Activated effector memory CD4-positive, alpha-beta T cell treated with Interleukin-2 at 50 U/mL for 16 hours (primary cell): ENCODE measurements around the gene STRADA.
A peak's percentile ranks its signal among the peaks of the same experiment; 100 is the strongest.
"Not testable (repeated sequence)": the region's sequence is repeated elsewhere in the genome, so short reads cannot be mapped to it uniquely, and the experiment has no call there.

Experiments
- DNase-seq: peaks from one replicate; pipeline ENCODE4 v3.0.0-alpha.2; 2020

Gene STRADA

DNA sequence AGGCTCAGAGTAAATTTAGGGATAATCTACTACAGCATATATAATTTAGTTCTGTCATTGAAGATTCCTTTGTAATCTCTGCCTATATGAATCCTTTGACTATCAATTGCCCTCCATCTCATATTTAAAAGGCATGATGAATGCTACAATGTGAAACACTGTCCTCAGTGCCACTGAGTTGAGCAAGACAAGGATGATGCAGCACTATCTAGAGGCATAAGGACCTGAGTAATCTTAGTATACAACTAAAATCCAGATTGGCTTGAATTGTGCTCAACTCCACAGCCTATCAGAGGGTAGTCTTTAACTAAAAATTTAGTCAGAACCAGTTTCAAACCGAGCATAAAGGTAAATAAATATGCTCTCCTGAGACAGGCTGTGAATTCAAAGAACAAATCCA lies 11.6 kb upstream of the STRADA start:
- no peak for DNase-seq

DNA sequence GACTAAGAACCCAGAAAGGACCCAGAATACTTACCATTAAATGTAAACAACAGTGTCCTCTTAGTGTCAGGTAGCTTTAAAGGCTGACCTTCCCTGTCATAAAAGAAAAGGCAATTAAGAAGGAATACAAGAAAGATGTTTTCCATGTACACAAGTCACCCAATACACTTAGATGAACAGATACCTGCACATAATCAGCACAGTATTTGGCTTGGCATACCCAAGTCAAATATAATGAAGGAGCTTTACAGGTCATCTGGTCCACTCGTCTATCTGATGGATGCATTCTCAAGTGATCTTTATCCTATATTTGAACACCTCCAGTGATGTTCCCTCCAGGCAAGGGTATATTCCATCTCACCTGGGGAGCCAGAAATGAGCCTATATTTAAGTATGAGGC lies 11.1 kb upstream of the STRADA start:
- DNase-seq, result no peak

DNA sequence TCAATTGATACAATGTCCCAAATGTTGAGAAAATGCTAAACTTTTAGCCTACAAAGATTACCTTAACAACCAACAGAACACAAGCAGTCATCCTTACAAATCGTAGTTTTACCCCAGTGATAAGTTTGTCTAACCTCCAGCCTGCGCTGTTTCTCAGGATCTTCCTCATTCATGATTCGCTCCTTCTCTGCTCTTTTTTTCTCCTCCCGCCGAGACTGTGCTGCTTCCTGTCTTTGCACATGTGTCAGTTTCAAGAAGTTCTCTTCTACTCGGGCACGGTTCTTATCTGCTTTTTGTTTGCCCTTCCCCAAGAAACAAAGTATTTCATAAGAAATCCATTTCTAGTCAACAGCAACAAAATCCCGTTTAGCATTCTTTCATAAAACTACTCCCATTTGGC lies 10.2 kb upstream of the STRADA start:
- DNase-seq, result no peak

DNA sequence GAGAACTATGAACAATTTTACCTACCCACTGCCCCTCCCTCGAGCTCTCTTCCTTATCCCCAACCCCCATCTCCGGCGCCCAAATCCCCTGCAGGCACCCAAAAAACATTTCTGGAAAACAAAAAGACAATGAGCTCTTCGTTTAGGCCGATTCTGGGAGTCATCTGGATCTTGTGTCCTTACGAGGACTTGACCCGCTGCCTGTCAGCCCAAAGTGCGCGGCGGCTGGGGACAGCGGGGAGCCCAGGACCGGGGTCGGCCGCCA lies 524 bp downstream of the STRADA start:
- DNase-seq, result no peak

DNA sequence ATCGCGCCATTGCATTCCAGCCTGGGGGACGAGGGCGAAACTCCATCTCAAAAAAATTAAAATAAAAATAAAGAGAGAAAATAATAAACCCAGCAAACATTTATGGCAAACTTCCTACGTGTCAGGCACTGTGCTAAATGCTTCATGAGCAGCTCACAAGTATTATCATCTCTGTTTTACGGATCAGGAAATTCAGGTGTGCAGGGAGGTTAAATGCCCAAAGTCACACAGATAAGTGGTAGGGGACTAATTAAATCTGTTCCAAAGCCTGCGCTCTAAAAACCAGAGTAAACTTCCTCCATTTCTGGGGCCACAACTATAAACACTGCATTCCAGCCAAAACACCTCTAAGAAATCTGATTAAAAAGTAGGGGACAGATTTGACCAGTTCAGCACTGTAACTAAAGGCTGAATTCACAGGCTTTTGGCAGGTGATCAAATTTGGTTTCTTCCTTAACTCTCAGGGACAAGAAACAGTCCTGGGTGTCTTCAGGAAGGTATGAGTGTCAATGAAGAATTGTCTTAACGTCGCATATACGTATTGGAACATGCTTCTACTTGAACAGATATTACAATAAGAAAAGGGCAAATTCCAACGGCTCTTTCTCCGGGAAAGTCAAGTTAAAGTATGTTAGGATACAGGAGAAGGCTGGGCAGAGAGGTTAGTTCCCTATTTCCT lies 996 bp downstream of the STRADA start:
- no peak for DNase-seq

DNA sequence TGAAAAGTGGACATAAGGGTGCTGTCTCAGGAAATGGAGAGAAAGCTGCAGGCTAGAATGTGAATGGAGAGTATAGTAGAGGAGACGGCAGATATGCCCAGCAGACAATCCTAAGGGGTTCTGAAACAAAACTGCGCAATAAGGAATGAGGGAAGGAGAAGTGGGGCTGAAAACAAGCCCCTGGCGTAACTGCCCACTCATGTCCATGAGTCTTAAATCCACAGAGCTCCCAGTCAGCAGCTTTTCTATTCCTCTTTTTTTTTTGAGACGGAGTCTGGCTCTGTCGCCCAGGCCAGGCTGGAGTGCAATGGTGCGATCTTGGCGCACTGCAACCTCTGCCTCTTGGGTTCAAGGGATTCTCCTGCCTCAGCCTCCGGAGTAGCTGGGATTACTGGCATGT lies 5.9 kb downstream of the STRADA start:
- no peak for DNase-seq

DNA sequence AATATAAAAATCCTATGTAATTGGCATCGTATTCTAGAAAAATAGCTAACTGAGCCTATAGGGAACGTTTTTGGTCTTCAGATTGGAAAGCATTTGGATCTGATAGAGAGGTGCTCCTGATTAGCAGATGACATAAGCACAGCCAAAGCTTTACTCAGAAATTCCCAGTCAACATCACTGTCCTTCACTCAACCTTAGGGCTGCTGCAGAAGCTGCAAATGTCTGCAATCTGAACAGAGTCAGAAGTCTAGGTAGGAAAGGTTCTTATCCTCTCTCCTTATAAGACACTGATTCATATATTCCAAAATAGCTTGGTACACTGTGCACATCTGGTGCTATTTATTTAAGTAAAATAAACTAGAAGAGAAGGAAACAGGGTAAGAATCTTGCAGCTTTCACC lies 19.2 kb downstream of the STRADA start:
- DNase-seq, result no peak

DNA sequence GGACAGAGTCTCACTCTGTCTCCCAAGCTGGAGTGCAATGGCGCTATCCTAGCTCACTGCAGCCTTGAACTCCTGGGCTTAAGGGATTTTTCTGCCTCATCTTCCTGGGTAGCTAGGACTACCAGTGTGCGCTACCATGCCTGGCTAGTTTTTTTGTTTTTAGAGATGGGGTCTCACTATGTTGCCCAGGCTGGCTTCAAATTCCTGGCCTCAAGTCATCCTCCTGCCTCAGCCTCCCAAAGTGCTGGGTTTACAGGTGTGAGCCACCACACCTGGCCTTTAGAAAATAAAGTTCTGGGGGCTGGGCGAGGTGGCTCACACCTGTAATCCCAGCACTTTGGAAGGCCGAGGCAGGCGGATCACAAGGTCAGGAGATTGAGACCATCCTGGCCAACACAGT lies 21.4 kb downstream of the STRADA start:
- not testable (repeated sequence) for DNase-seq

DNA sequence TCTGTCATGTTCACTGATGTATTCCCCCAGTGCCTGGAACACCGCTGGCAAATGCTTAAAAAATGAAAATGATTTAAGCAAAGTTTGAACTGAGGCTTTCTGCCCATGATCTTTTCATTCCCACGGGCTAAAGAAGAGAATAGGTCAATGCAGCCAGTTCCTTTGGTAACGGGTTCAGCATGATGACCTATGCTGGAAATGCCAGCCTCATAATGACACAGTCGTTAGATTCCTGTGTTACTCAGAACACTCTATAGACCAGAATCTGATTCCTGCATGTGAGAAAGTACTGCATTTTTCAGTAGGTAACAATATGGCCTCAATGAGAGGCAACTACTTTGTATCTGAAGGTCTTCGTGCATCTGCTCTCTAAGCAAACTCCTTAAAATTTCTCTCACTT lies 22.6 kb downstream of the STRADA start:
- DNase-seq, result no peak

DNA sequence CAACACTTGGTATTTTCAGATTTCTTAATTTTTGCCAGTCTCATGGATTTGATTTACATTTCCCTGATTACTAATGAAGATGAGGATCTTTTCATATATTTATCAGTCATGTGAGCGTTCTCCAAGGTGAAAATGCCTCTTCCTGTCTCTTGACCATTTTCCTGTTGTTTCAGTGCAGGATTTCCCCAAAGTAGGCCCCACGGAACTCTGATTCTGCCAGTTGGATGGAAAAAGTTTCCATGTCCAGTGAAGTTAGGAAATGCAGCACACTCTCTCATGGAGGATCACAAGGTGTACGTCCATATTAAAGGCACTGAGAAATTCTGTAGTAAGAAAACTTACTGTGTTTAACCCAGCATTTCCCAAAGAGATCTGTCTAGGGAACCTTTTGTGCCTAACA lies 25.2 kb downstream of the STRADA start:
- no peak for DNase-seq

DNA sequence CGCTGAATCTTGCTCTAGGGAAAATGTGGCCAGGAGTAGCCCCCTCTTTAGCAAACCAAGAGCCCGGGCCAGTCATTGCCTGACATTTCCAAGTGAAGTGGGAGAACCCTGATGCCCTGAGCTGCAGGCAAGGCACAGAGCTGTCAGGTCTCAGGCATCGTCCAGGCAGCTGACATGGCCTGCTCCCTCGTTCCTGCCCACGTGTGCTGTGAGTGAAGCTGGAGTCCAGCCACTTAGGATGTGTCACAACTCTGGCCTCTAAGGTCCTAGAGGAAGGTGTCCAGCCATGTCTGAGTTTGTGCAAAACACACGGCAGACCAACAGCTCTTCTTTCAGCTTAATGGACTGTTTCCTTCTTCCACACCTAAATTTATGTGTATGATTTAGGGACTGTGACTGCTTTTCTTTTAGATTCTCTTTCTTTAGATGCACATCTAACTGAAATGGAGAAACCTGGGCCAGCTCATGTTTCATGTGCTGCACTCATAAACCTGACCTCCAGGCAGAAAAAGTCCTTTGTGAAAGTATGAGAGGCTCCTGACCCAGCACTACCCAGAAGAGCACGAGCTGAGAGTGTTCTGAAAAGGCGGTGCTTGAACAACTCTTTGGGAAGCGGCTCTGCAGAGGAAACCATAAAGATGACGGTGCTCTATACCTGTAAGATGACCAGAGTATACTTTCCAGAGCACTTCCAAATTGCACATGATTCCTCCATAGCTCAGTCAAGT lies 26.9 kb downstream of the STRADA start:
- DNase-seq, result no peak

DNA sequence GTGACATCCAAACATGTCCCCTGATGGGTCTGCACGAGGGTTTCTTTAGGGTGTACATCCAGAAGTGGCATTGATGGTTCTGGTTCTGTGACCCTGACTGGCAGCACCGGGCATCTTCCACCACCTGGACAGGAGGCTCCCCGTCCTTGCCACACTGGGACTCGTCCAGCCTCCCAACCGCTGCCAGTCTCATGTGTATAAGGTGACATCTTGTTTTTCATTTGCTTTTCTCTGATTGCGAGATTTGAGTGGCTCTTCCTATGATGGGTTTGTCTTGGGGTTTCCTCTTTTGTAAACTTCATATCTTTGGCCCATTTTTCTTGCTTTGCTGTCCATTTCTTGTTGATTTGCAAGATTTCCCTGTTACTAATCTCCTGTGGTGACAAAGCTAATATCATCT lies 32.5 kb downstream of the STRADA start:
- no peak for DNase-seq

DNA sequence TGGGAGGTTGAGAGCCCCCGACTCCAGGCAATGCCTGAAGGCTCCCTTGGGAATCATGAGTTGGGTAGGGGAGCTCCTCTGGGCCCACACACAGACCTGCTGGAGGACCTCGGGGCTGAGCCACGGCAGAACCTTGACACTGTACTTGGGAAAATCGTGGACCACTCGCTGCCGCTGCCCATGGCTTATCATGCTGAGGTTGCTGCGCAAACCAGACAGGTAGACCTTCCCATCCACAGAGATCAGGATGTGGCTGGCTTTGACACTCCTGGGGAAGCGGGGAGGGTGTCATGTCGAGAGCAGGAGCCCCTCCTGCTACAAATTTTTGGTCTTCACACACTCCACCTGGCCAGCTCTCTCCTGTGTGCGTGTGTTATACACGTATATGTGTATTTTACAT lies 34.4 kb downstream of the STRADA start:
- no peak for DNase-seq

DNA sequence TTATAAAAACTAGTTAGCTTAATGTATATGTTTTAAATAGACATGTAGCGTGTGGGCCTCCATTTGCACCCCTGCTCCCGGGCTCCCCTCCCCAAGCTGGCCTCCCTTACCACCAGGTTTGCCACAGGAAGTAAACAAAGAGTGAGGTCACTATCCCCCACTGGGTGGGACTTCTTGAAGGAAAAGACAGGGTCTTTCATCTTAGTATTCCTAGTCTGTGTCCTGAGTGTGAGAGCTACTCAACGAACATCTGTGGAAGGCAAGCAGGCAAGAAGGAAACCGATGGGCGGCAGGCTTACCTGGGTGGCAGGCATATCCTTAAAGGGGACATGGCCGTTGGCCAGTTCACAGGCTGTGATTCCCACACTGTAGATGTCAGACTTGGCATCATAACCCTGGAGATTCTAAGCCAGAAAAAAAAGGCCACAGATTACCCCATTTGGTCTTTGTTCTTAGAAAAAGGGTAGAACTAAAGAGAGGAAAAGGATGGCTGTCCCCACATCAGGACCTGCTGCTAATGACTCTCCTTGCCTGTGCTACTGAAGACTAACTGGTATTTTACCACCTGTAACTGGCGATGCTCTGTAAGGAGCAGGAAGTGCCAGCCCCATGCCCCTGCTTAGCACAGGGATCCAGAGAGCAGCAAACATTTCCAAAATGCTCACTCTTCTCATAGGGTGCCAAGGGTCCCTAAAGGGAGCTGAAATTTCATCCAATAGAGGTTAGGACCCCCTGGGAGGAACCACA lies 35.1 kb downstream of the STRADA start:
- no peak for DNase-seq

DNA sequence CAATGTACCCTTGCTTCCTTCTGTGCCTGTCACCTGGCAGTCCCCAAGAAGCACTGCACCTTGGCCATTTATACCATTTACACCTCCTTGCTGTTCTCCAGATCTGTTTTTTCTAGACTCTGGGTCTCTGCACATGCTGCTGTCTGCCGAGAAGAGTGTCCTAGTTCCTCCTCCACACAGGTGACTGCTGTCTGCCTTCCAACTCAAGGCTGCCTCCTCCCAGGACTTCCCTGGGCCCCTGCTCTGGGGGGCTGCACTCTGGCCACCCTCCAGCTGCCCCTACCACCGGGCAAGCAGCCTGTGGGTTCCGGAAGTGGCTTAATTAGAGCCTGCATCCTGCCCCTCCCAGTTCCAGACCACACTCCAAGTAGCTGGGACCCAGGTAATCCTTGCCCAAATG lies 35.9 kb downstream of the STRADA start:
- DNase-seq, result no peak

DNA sequence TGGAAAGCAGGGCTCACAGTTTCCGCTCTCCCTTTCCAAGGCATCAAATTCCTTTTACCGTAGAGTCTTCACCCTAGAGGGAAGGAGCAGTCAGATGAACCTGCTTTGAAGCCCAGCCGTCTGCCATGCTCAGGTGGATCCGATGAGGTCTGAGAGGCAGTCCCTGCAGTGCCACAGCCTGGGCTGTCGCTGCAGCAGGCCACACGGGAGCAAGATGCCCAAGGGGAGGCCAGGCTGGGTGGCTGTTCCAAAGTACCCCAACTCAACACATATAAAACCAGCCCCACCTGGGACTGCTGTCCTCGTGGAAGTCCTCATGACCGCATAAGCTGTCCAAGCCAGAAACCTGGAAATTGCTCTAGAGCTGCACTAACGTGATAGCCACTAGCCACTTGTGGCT lies 36.8 kb downstream of the STRADA start:
- DNase-seq, result no peak

DNA sequence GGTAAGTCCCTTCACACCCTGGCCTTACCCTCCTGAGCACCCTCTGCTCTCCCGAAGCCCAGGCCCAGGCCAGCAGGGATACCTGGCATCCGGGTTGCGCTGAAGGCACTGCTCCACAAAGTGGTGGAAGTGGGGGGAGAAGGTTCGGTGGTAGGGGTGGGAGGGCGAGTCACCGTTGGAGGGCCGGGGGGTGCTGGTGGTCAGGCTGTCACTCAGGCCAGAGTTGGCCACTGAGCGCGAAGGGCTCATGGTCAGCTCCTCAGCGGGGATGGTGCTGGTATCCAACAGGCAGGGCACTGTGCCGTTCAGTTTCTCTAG lies 37.4 kb downstream of the STRADA start:
- no peak for DNase-seq

DNA sequence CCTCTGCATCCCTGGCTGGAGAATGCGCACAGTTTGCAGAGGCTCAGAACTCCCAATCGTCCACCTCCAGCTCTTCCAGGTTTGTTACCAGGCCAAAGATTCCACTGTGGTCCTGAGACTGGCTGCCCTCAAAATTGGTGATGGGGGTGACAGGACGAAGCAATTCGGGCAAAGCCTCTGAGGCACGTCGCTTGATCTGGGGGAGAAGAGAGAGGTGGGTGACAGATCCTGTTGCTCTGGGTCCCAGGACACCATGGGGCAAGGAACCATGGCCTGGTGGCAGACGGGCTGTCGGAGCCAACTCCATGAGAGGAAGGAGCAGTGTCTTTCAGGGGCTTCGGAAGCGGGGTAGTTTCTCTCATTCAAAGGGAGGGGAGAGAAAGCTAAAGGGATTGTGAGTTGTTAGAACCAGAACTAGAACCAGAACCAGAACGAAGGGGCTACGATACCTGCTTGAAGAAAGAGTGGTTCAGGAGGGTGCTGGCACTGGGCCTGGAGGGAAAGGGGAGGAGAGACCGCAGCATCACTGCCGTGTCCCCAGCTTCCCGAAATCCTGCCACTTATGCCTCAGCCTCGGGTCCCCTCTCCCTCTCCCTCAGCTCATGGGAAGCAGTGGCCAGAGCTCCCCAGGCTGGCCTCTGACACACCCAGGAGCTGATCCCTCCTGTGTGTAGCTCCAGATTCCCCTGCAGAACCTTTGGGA lies 37.9 kb downstream of the STRADA start:
- no peak for DNase-seq

DNA sequence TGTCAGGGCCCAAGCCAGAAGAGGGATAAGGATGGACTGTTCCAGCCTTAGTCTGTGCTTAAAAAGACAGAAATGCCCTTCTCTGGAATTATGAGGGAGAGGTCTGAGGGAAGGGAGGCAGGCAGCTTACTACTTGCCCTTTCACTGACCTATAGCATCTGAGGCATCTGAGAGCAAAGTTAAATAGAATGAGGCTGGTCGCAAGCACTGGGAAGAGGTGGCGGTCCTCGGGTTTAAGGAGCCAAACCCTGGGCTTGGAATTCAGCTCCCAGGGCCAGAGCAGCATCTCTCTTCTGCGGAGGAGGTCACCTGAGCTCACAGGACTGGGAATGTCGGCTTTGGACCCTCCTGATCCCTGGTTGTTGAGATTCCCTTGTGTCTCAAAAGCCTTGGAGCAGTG lies 38.6 kb downstream of the STRADA start:
- no peak for DNase-seq

DNA sequence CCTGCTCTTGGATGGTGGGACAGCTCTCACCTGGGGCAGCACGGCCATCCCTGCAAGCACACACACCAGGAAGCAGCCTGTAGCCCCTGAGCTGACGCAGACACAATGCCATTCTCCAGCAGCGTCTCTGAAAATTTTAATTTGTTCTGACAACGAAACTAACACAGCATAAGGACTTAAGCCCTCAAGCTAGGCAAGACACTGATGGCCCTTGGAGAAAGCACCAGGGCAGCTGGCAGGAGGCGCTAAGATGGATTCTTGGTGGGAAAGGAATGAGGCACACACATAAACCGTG lies 38.9 kb downstream of the STRADA start:
- DNase-seq, result no peak

DNA sequence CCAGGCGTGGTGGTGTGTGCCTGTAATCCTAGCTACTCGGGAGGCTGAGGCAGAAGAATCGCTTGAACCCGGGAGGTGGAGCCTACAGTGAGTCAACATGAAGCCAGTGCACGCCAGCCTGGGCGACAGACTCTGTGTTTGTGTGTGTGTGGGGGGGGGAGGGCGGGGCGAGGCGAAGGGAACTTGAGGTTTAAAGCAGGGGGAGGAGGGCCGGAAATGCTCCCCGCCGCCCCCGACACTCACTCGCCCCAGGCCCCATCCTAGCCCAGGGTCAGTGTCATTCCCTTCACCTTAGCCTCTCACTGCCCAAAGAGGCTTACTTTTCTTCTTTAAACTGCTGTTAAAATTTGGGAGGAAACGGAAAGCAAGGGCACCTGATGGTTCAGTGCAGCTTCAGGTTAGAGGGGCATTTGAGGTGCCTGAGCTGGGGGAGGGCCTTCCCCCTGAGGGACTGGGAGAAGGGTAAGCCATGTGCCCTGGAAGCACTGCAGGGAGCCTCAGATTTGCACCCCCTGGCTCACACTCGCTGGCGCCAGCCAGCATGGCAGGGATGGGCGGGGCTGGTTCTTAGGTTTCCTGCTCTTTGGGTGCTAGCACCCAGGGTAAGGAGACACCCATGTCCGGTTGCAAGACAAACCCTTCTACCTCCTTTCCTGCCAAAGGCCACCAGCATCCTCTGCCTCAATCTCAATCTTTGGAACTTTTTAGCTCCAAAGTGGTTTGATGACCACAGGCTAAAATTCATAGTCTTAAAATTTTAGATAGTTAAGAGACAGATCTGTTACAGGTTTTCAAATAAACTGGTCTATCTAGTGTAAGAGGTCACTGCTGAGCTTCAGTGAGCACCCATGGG lies 39.5 kb downstream of the STRADA start:
- peak; percentile 74 for DNase-seq

DNA sequence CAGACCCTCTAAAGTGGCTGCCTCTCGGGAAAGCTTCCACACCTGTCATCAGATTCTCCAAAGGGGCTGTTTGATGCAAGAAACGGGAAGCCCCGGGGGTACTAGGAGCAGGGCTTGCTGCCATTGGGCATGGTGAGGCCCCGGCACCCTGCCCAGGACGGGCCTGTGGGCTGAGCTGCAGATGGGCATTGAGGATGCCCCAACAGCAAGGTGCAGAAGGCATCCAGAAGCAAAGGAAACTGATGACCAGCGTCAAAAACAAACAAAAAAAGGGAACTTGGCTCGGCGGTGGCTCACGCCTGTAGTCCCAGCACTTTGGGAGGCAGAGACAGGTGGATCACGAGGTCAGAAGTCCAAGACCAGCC lies 40.2 kb downstream of the STRADA start:
- DNase-seq, result no peak
